Measurements from ENCODE around the gene AFF3.

AFF3 gene

GRCh38 chr2:99852376-99852934 lies 289.9 kb downstream of the AFF3 start:
- H3K27ac ChIP-seq: no peak overlapping the region
- TF ChIP-seq, protein P1, sequence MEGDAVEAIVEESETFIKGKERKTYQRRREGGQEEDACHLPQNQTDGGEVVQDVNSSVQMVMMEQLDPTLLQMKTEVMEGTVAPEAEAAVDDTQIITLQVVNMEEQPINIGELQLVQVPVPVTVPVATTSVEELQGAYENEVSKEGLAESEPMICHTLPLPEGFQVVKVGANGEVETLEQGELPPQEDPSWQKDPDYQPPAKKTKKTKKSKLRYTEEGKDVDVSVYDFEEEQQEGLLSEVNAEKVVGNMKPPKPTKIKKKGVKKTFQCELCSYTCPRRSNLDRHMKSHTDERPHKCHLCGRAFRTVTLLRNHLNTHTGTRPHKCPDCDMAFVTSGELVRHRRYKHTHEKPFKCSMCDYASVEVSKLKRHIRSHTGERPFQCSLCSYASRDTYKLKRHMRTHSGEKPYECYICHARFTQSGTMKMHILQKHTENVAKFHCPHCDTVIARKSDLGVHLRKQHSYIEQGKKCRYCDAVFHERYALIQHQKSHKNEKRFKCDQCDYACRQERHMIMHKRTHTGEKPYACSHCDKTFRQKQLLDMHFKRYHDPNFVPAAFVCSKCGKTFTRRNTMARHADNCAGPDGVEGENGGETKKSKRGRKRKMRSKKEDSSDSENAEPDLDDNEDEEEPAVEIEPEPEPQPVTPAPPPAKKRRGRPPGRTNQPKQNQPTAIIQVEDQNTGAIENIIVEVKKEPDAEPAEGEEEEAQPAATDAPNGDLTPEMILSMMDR (IDR thresholded peaks at IDR 0.05): no peak
- no peak for TF ChIP-seq ZFX (IDR thresholded peaks at IDR 0.05; ENCODE audit: borderline replicate concordance)

- TF ChIP-seq ZFX (IDR thresholded peaks at IDR 0.05; ENCODE audit: borderline replicate concordance): no peak
- TF ChIP-seq, protein P1 (IDR thresholded peaks at IDR 0.05): no peak
- no peak overlapping the region for H3K27ac ChIP-seq
Measured at GRCh38 chr2:99851811-99852210, 290.6 kb downstream of the AFF3 start.

DNA sequence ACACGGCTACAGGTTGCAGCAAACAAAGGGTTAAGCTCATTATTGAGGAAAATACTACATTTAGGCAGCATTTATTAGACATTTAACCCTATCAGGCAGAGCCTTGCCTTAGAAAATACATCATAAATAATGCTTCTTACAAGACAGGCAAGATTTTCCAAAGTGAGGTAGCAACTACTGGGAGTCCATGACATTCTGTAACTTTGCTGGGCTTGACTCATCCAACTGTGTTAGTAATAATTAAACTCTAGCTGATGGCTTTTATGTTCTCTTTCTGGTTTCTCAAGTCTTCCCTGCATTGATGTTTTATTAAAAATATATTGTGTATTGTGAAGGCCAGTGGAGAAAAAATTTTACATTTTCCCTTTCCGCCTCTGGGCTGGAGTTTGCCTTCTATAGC lies 291.3 kb downstream of the AFF3 start:
- no peak for TF ChIP-seq ZFX (IDR thresholded peaks at IDR 0.05; ENCODE audit: borderline replicate concordance)
- TF ChIP-seq, protein P1 (IDR thresholded peaks at IDR 0.05): no peak

GRCh38 chr2:99850084-99850710 lies 292.2 kb downstream of the AFF3 start:
- TF ChIP-seq, protein P1 (IDR thresholded peaks at IDR 0.05): no peak
- no peak for TF ChIP-seq ZFX (IDR thresholded peaks at IDR 0.05; ENCODE audit: borderline replicate concordance)
- no peak overlapping the region for H3K27ac ChIP-seq

More for the DNA sequence above, 291.3 kb downstream of the AFF3 start:
- H3K27ac ChIP-seq: no peak overlapping the region

DNA sequence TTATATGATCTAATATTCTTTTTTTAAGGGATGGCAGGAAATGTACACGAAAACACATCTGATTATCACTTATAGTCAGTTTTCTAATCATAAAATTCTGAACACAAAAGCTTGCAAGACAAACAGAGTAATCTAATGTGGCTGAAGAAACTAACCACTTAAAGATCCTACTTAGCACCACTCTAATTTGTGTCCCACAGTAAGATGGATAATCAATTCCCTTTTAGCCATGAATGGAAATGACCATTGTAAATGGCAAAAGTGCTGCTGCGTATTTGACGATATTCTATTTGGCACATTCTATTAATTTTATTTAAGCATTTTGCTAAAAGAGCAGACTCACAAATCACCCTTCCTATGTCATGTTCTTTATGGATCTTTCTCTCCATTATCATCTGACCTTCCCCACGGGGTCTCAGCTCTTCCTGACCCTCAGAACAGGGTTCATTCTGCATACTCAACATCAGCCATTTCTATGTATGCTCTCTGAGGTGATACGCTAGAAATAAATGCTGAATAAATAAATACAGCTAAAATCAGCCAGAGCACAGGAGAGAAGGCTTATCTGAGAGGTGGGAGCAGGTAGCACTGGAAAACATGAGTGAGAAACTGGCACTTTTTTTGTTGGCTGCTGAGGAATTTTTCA lies 295.8 kb downstream of the AFF3 start:
- TF ChIP-seq, protein P1 (IDR thresholded peaks at IDR 0.05): no peak
- no peak for TF ChIP-seq ZFX (IDR thresholded peaks at IDR 0.05; ENCODE audit: borderline replicate concordance)
- H3K27ac ChIP-seq: no peak overlapping the region

DNA sequence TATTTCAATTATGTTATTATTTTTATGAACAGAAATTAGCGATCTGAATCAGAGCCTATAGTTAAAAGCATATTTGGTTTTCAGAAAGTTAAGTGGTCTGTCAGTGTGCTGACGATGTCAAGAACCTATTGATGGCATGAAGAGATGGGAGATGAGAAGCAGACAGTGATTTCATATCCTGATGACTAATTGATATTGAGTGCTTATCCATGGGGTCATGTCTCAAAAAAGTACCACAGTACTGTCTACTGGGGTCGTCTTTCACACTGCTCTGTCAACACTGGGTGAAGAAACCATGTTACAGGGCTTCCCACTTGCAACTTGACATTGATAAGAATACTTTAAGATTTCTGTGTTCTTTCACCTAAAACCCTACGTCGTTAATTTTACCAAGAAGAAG lies 297.1 kb downstream of the AFF3 start:
- TF ChIP-seq ZFX (IDR thresholded peaks at IDR 0.05; ENCODE audit: borderline replicate concordance): no peak
- TF ChIP-seq, protein P1 (IDR thresholded peaks at IDR 0.05): no peak
- H3K27ac ChIP-seq: no peak overlapping the region

- H3K27ac ChIP-seq: 0 out of 2 replicates have a peak overlapping the region, but pooled peaks have one; percentile 1
Measured at GRCh38 chr2:99842451-99842850, 299.9 kb downstream of the AFF3 start.

More at GRCh38 chr2:99842451-99842850, 299.9 kb downstream of the AFF3 start:
- TF ChIP-seq, protein P1 (IDR thresholded peaks at IDR 0.05): no peak
- no peak for TF ChIP-seq ZFX (IDR thresholded peaks at IDR 0.05; ENCODE audit: borderline replicate concordance)

Data from 22Rv1 (cell line).